PC-9 (cell line): ENCODE results near the gene C17orf75. TPM values are rescaled to one million over a fixed set of nuclear protein-coding genes. Genes with fewer than 3 reads are reported as not detected.

Source experiments
- BruUV-seq: library from RNA; stranded (reverse); fragments of 400-500 nt; replicated peaks from 2 replicates; lab custom pipeline; 2021; lab: Mats Ljungman, UMichigan
- CTCF ChIA-PET: fragments of 300-600 bp; sonication (Branson Sonifier 250); formaldehyde crosslinking; loops from one replicate; lab custom pipeline; 2022; ENCODE audit warnings: antibody characterized with exemption; lab: Charles Lee
- POLR2A ChIA-PET: fragments of 300-600 bp; sonication (Branson Sonifier 250); formaldehyde crosslinking; loops from one replicate; lab custom pipeline; 2022; ENCODE audit warnings: antibody characterized with exemption; ENCODE audit not compliant: unreplicated experiment; lab: Charles Lee
- DNase-seq, 2 experiments: peaks; one replicate each; pipeline versions ENCODE4 v3.0.0 to v3.0.0-alpha.2; 2015 to 2022; ENCODE audit warnings: mixed read lengths in 1 of 2
- H2AFZ ChIP-seq: fragments of 200-600 bp; sonication (generic); 2 replicates; pipeline ENCODE4 v1.8.1; 2017; ENCODE audit warnings: antibody characterized with exemption
- H3F3A ChIP-seq: fragments of 200-600 bp; sonication (generic); 2 replicates; pipeline ENCODE4 v1.8.1; 2017; ENCODE audit warnings: antibody characterized with exemption, mild to moderate bottlenecking, low read depth; ENCODE audit not compliant: insufficient read depth
- H3K27ac ChIP-seq: fragments of 200-600 bp; sonication (generic); 2 replicates; pipeline ENCODE4 v1.6.1; 2016; ENCODE audit warnings: mixed run types
- H3K27me3 ChIP-seq: fragments of 200-600 bp; sonication (generic); 2 replicates; pipeline ENCODE4 v1.6.1; 2016; ENCODE audit warnings: low read depth, mixed run types; ENCODE audit not compliant: insufficient read depth
- H3K36me3 ChIP-seq: fragments of 200-600 bp; sonication (generic); 2 replicates; pipeline ENCODE4 v1.6.1; 2016; ENCODE audit warnings: low read depth, mixed run types
- H3K4me1 ChIP-seq: fragments of 200-600 bp; sonication (generic); replicated peaks from 2 replicates; pipeline ENCODE4 v1.6.1; 2016; ENCODE audit warnings: mixed run types; ENCODE audit not compliant: insufficient read depth
- H3K4me2 ChIP-seq: fragments of 200-600 bp; sonication (generic); 2 replicates; pipeline ENCODE4 v1.6.1; 2017; ENCODE audit warnings: mixed run types
- H3K4me3 ChIP-seq: fragments of 200-600 bp; sonication (generic); 2 replicates; pipeline ENCODE4 v1.6.1; 2016; ENCODE audit warnings: mixed run types
- H3K79me2 ChIP-seq: fragments of 200-600 bp; sonication (generic); 2 replicates; pipeline ENCODE4 v1.6.1; 2017; ENCODE audit warnings: low read depth, mixed run types
- H3K9me2 ChIP-seq: fragments of 200-600 bp; sonication (generic); 2 replicates; pipeline ENCODE4 v1.8.1; 2017; ENCODE audit warnings: mild to moderate bottlenecking; ENCODE audit not compliant: insufficient read depth
- H3K9me3 ChIP-seq: fragments of 200-600 bp; sonication (generic); 2 replicates; pipeline ENCODE4 v1.8.1; 2016; ENCODE audit warnings: low read depth; ENCODE audit not compliant: insufficient read depth
- H4K20me1 ChIP-seq: fragments of 200-600 bp; sonication (generic); 2 replicates; pipeline ENCODE4 v1.8.1; 2017; ENCODE audit not compliant: insufficient read depth
- CTCF ChIP-seq: fragments of 200-600 bp; sonication (generic); conservative IDR thresholded peaks from 2 replicates; pipeline ENCODE4 v1.6.1; 2017; ENCODE audit warnings: mixed run types, antibody characterized with exemption, mild to moderate bottlenecking, moderate library complexity
- EZH2 ChIP-seq: fragments of 200-600 bp; sonication (generic); IDR thresholded peaks from 2 replicates; pipeline ENCODE4 v1.8.0; 2017; ENCODE audit warnings: antibody characterized with exemption, low read depth
- intact Hi-C: fragments of 100-400 bp; cut with micrococcal nuclease; formaldehyde crosslinking; loops from one replicate; pipeline ENCODE4 v1.10.0; 2022; ENCODE audit not compliant: unreplicated experiment
- total RNA-seq: library from RNA; stranded (reverse); gene quantifications from 2 replicates; pipeline ENCODE4 v1.2.3, GENCODE V29; 2021

Gene C17orf75
- total RNA-seq, 1 experiment from 2014 or later, result 33.3 TPM

DNA sequence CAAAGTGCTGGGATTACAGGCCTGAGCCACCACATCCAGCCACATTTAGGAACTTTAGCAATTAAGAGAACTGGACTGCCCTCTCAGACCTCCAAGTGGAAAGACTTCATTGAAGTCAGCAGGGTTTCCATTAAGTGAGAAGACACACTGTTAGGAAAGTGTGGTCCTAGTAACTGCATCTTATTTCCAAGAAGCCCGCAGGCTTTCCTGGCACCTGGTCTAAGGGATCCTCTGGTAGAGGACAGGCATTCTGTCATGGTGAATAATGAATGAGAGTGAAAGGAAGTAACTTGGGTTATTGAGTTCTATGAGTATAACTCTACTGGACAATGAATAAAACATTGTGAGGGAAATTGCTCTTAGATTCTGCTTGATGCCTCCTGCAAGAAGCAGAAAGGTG is 14.1 kb downstream of the C17orf75 start:
- BruUV-seq, result no TSS peak
- Histone ChIP-seq H3K27ac (no peak overlapping the region), H3F3A (no peaks in the 10 kb centered on the region; the same call in 1 of the 2 replicates), H3K4me1 (no peaks in the 10 kb centered on the region), H2AFZ (no peak overlapping the region), H3K36me3 (0 out of 2 replicates have a peak, but pooled peaks cover 4% of the 10 kb centered on the region), H4K20me1 (no peaks in the 10 kb centered on the region), H3K9me3 (no peaks in the 10 kb centered on the region), H3K27me3 (no peaks in the 10 kb centered on the region), H3K4me2 (no peak overlapping the region), H3K9me2 (no peaks in the 10 kb centered on the region), H3K4me3 (no peak overlapping the region), H3K79me2 (no peaks in the 10 kb centered on the region)
- CTCF ChIA-PET, result no interaction called here
- intact Hi-C loops, result no loop called here
- no peak for DNase-seq
- POLR2A ChIA-PET, result no interaction called here
- no peak for TF ChIP-seq EZH2
- no peak for TF ChIP-seq CTCF

DNA sequence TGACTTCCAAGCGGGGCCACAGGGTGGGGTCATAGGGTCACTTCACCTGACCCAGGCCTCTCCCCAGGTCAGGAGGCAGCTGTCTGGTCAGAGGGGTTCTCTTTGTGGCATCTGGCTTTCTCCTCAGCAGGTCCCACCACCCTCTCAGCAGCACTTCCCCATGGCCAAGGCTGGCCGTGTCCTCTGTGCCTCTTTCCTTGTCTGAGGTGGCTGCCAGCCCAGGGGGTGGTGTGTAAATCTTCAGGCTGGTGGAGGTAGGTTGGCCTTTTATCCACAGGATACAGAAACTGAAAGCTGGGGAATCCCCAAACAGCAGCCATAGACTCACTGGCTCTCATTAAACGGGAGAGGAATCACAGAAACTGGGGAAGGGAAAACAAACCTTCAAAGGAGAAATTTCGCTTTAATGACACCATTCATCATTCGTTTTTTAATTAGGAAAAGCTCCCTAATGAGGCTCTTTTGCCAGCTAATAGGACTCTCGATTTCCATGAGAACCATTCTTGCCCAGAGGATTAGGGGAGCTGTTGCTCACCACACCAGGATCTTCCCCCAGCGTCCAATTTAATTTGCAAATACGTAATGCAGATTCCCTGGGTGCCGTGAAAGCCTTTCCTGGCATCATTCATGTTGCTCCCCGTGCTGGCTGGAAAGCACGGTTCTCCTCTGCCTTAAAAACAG is 18.0 kb downstream of the C17orf75 start:
- TF ChIP-seq CTCF, result no peak
- no peak for TF ChIP-seq EZH2
- Histone ChIP-seq H3K4me3 (no peak overlapping the region), H3K27ac (no peak overlapping the region), H3K9me2 (no peaks in the 10 kb centered on the region), H3K9me3 (no peaks in the 10 kb centered on the region), H3F3A (no peaks in the 10 kb centered on the region; the same call in 1 of the 2 replicates), H3K4me1 (no peaks in the 10 kb centered on the region), H3K79me2 (no peaks in the 10 kb centered on the region), H2AFZ (peak overlapping the region; percentile 35; the same call in 1 of the 2 replicates), H3K4me2 (peak overlapping the region; percentile 27; the same call in 1 of the 2 replicates), H3K36me3 (no peaks in the 10 kb centered on the region), H3K27me3 (no peaks in the 10 kb centered on the region), H4K20me1 (no peaks in the 10 kb centered on the region)
- POLR2A ChIA-PET, result no interaction called here
- CTCF ChIA-PET, result interaction anchor here (0.8 kb wide), 1 partner anchor 13 kb away, joined by 10 read pairs; no protein-coding TSS in a partner anchor
- DNase-seq, result no peak
- intact Hi-C loops, result no loop called here
- BruUV-seq, result no TSS peak

DNA sequence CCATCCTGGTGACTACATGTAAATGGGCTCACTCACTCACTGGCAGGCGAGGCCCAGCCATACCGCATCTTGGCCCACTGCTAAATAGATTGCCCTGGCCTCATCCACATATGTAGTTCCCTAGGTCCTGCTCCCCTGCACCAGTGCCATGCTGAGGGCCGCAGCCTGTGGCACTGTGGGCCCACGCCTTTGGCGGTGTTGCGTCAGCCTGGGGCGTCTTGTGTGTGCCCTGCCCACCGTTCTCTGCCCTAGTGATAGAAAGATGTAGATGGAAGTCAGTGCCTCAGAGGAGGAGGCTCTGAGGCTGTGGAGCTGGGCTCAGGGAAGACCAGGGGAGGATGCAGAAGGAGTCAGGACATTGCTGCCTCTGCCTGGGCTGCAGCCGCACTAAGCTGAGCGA is 18.9 kb downstream of the C17orf75 start:
- Histone ChIP-seq H3K4me1 (no peaks in the 10 kb centered on the region), H3K4me2 (no peak overlapping the region), H3K79me2 (no peaks in the 10 kb centered on the region), H3K4me3 (no peak overlapping the region), H4K20me1 (no peaks in the 10 kb centered on the region), H3K9me2 (no peaks in the 10 kb centered on the region), H3F3A (no peaks in the 10 kb centered on the region; the same call in 1 of the 2 replicates), H3K27ac (no peak overlapping the region), H3K9me3 (no peaks in the 10 kb centered on the region), H3K36me3 (no peaks in the 10 kb centered on the region), H2AFZ (no peak overlapping the region), H3K27me3 (no peaks in the 10 kb centered on the region)
- ChIA-PET CTCF (no interaction called here), POLR2A (no interaction called here)
- no peak for TF ChIP-seq EZH2
- TF ChIP-seq CTCF, result no peak
- intact Hi-C loops, result no loop called here
- DNase-seq, result no peak
- no TSS peak for BruUV-seq
